Gastrocnemius medialis (tissue), 4 donors: ENCODE measurements around the gene PNRC1. TPM values are rescaled to one million over a fixed set of nuclear protein-coding genes. Genes with fewer than 3 reads are reported as not detected.

Experiments
- ATAC-seq, 2 donors: fragments of 150-250 bp; one replicate each; pipeline ENCODE4 v1.9.1; 2016
- DNase-seq, 2 donors: peaks; one replicate each; pipeline ENCODE4 v3.0.0-alpha.2; 2019
- H3K27ac ChIP-seq, 4 donors: fragments of 200-600 bp; sonication (generic); 1 replicate in 1 of 4; 2 replicates in 3 of 4; pipeline ENCODE4 v1.5.1; 2016 to 2018; ENCODE audit warnings: mild to moderate bottlenecking in 2 of 4, moderate library complexity in 1 of 4
- H3K27me3 ChIP-seq, 3 donors: fragments of 200-600 bp; sonication (generic) in 2 of 3; 1 replicate in 1 of 3; 2 replicates in 2 of 3; pipeline versions ENCODE4 v1.5.1 to v1.6.0; 2016 to 2019; ENCODE audit warnings: mild to moderate bottlenecking in 1 of 3, moderate library complexity in 1 of 3
- H3K36me3 ChIP-seq, 2 donors: fragments of 200-600 bp; sonication (generic) in 1 of 2; one replicate each; pipeline ENCODE4 v1.5.1; 2017 to 2018
- H3K4me1 ChIP-seq, 2 donors: fragments of 200-600 bp; sonication (generic) in 1 of 2; one replicate each; pipeline ENCODE4 v1.5.1; 2016 to 2017; ENCODE audit warnings: mild to moderate bottlenecking in 2 of 2
- H3K4me3 ChIP-seq, 4 donors: fragments of 200-600 bp; sonication (generic) in 3 of 4; 1 replicate in 1 of 4; 2 replicates in 3 of 4; pipeline ENCODE4 v1.5.1; 2016 to 2019; ENCODE audit warnings: mild to moderate bottlenecking in 2 of 4
- H3K9me3 ChIP-seq, 3 donors: fragments of 200-600 bp; sonication (generic) in 2 of 3; 1 replicate in 1 of 3; 2 replicates in 2 of 3; pipeline ENCODE4 v1.5.1; 2016 to 2019
- POLR2A ChIP-seq, 2 donors: fragments of 450-650 bp; IDR thresholded peaks; one replicate each; pipeline ENCODE4 v1.6.1; 2017; ENCODE audit warnings: antibody characterized with exemption in 2 of 2, mild to moderate bottlenecking in 2 of 2, moderate library complexity in 2 of 2
- in situ Hi-C, 4 donors: fragments of 200-750 bp; cut with MboI; loops; one replicate each; pipeline versions ENCODE4 v1.15.0 to v1.8.0; 2017; ENCODE audit warnings: low sequenced_read_pairs in 4 of 4
- intact Hi-C: fragments of 100-400 bp; cut with DNase I; formaldehyde crosslinking; loops from one replicate; pipeline ENCODE4 v1.15.1; 2023; ENCODE audit warnings: low total_unique reads
- total RNA-seq, 4 donors: library from RNA; depleted of rRNA; stranded (reverse); fragments of >200 nt; gene quantifications; one replicate each; pipeline versions ENCODE4 v1.1.0 to v1.2.3, GENCODE V29; 2016
- TF ChIP-seq, protein P1 (sequence below), 5 experiments: fragments of 450-650 bp in 3 of 5; fragments of 200-600 bp in 2 of 5; sonication (generic) in 2 of 5; IDR thresholded peaks in 4 of 5; conservative IDR thresholded peaks in 1 of 5; 1 replicate in 4 of 5; 2 replicates in 1 of 5; pipeline ENCODE4 v1.5.1; 2016 to 2019; ENCODE audit warnings: antibody characterized with exemption in 5 of 5, mild to moderate bottlenecking in 3 of 5, moderate library complexity in 3 of 5

PNRC1 gene
- total RNA-seq, 4 donors from 2014 or later, result 229 to 458 (median 311) TPM

DNA sequence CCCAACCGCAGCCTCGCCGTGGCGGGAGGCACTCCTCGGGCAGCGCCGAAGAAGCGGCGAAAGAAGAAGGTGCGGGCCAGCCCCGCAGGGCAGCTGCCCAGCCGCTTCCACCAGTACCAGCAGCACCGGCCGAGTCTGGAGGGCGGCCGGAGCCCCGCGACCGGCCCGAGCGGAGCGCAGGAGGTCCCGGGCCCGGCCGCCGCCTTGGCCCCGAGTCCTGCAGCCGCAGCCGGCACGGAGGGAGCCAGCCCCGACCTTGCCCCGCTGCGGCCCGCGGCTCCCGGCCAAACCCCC, 525 bp downstream of the PNRC1 start:
- Histone ChIP-seq H3K27me3 (no peaks in the 10 kb centered on the region), H3K36me3 (peaks cover 0 to 23% of the 10 kb centered on the region in 2 donors), H3K27ac (peak overlapping the region; percentile 98 to 100 (median 99)), H3K4me1 (peaks cover 20 to 33% of the 10 kb centered on the region in 2 donors), H3K4me3 (peak overlapping the region; percentile 94 to 99 (median 95)), H3K9me3 (no peaks in the 10 kb centered on the region)
- in situ Hi-C loops, result loop anchor here in 1 of 4 donors (25.0 kb wide), 1 partner anchor 281 kb away; the partner anchor contains the start of gene UBE2J1
- ATAC-seq (peak; percentile 0 to 2), DNase-seq (no peak)
- TF ChIP-seq, protein P1, sequence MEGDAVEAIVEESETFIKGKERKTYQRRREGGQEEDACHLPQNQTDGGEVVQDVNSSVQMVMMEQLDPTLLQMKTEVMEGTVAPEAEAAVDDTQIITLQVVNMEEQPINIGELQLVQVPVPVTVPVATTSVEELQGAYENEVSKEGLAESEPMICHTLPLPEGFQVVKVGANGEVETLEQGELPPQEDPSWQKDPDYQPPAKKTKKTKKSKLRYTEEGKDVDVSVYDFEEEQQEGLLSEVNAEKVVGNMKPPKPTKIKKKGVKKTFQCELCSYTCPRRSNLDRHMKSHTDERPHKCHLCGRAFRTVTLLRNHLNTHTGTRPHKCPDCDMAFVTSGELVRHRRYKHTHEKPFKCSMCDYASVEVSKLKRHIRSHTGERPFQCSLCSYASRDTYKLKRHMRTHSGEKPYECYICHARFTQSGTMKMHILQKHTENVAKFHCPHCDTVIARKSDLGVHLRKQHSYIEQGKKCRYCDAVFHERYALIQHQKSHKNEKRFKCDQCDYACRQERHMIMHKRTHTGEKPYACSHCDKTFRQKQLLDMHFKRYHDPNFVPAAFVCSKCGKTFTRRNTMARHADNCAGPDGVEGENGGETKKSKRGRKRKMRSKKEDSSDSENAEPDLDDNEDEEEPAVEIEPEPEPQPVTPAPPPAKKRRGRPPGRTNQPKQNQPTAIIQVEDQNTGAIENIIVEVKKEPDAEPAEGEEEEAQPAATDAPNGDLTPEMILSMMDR (IDR thresholded peaks at IDR 0.05 in 4 of 5, conservative IDR thresholded peaks at IDR 0.05 in 1 of 5), result peak in 1 of 5 experiments; percentile 13
- TF ChIP-seq POLR2A (IDR thresholded peaks at IDR 0.05), result no peak
- intact Hi-C loops, result loop anchor here (1.0 to 5.0 kb wide), 6 partner anchors 46 to 1379 kb away; partner anchors contain the start of genes AKIRIN2, LYRM2, PM20D2 and RNGTT

DNA sequence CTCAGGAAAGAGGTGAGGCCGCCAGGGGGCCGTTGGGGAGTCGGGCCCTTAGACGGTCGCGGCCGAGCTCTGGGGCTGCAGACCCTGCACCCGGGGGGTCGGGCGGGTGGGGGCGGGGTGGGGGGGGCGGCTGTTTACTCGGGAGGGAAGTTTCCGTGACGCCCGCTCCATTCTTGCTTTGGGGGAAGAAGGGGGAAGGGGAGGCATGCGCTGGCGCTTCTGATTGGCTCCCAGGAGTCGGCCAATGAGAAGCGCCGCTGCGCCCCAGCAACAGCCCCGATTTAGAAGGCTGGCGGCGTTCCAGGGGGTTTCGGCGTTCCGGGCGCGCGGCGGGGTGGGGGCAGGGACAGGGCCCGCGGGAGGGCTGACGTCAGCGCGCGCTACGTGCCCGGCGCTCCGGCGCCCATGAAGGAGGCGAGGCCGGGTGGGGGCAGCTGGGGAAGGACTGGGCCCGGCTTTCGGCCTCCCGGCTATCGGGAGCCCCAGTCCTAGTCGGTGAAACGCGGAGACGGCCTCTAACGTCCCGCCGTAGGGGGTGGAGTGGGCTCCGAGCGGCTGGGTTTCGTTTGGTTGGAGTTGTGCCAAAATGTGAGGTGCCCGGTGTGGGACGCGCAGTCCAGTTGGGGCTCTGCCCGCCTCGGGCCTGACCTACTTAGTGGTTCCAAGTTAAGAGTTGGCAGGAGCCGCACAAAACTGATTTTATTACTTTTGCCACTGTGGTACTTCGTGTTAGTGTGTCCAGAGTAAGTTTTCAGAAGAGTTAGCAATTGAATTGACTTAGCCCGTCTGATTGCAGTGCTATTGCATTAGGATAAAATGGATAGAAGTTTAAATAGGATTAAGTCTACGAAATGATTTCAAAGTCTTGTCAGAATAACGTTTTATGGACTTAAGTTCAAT, 1.1 kb downstream of the PNRC1 start:
- intact Hi-C loops (loop anchor here (1.0 to 5.0 kb wide), 7 partner anchors 46 to 1379 kb away; partner anchors contain the start of genes AKIRIN2, LYRM2, PM20D2 and RNGTT), in situ Hi-C loops (loop anchor here in 1 of 4 donors (25.0 kb wide), 1 partner anchor 281 kb away; the partner anchor contains the start of gene UBE2J1)
- peak; percentile 99 for DNase-seq
- TF ChIP-seq POLR2A (IDR thresholded peaks at IDR 0.05), result peak; percentile 80 to 90
- TF ChIP-seq, protein P1 (IDR thresholded peaks at IDR 0.05 in 4 of 5, conservative IDR thresholded peaks at IDR 0.05 in 1 of 5), result no peak
- peaks cover 20 to 35% of the 10 kb centered on the region in 2 donors for H3K4me1 ChIP-seq
- H3K9me3 ChIP-seq, result no peaks in the 10 kb centered on the region
- H3K27ac ChIP-seq, result peak overlapping the region; percentile 98 to 100 (median 99)
- H3K36me3 ChIP-seq, result peaks cover 0 to 23% of the 10 kb centered on the region in 2 donors
- ATAC-seq, result peak; percentile 61 to 66
- H3K27me3 ChIP-seq, result no peaks in the 10 kb centered on the region
- H3K4me3 ChIP-seq, result peak overlapping the region; percentile 94 to 99 (median 95)

DNA sequence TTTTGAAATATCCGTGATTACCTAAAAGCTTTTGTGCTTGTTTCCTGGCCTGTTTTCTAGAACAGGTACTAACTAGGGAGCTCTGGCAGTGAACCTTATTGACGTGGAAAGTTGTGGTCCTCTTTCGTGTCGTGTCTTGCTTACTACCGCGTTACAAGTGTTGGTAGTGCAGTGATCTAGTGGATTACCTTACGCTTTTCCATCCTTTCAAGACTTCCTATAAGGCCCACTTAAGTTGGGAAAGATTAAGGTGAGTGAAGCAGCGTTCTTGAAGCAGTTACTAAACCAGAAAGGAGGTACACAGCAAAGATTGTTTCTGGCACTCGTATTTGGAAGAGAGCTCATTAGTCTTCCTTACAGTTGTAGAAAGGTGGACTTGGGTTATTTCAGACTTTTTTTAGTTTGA, 1.9 kb downstream of the PNRC1 start:
- intact Hi-C loops, result loop anchor here (2.0 to 5.0 kb wide), 4 partner anchors 100 to 1380 kb away; partner anchors contain the start of genes AKIRIN2, LYRM2 and RNGTT
- in situ Hi-C loops, result loop anchor here in 1 of 4 donors (25.0 kb wide), 1 partner anchor 280 kb away; the partner anchor contains the start of gene UBE2J1

DNA sequence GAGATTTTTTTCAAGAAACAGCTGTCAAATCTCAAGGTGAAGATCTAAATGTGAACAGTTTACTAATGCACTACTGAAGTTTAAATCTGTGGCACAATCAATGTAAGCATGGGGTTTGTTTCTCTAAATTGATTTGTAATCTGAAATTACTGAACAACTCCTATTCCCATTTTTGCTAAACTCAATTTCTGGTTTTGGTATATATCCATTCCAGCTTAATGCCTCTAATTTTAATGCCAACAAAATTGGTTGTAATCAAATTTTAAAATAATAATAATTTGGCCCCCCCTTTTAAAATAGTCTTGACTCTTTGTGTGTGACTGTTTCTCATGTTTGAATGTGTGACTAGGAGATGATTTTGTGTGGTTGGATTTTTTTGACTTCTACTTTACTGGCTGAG, 4.0 kb downstream of the PNRC1 start:
- Histone ChIP-seq H3K36me3 (peaks cover 0 to 23% of the 10 kb centered on the region in 2 donors), H3K27me3 (no peaks in the 10 kb centered on the region), H3K27ac (peak overlapping the region; percentile 98 to 100 (median 99)), H3K4me1 (peaks cover 20 to 30% of the 10 kb centered on the region in 2 donors), H3K4me3 (peak overlapping the region in 3 of 4 donors; percentile 60 to 99 (median 94)), H3K9me3 (no peaks in the 10 kb centered on the region)
- ATAC-seq (no peak), DNase-seq (no peak)
- intact Hi-C loops, result loop anchor here (5.0 kb wide), 3 partner anchors 122 to 1382 kb away; partner anchors contain the start of genes AKIRIN2, LYRM2 and RNGTT
- TF ChIP-seq POLR2A (IDR thresholded peaks at IDR 0.05), result no peak
- TF ChIP-seq, protein P1 (IDR thresholded peaks at IDR 0.05 in 4 of 5, conservative IDR thresholded peaks at IDR 0.05 in 1 of 5), result no peak
- in situ Hi-C loops, result loop anchor here in 1 of 4 donors (25.0 kb wide), 1 partner anchor 278 kb away; the partner anchor contains the start of gene UBE2J1

More for the DNA sequence above, 1.9 kb downstream of the PNRC1 start:
- Histone ChIP-seq H3K27ac (peak overlapping the region; percentile 98 to 100 (median 99)), H3K4me3 (peak overlapping the region; percentile 60 to 99 (median 95)), H3K9me3 (no peaks in the 10 kb centered on the region), H3K36me3 (peaks cover 0 to 23% of the 10 kb centered on the region in 2 donors), H3K27me3 (no peaks in the 10 kb centered on the region), H3K4me1 (peaks cover 20 to 35% of the 10 kb centered on the region in 2 donors)
- ATAC-seq, result no peak
- TF ChIP-seq, protein P1 (IDR thresholded peaks at IDR 0.05 in 4 of 5, conservative IDR thresholded peaks at IDR 0.05 in 1 of 5), result no peak
- no peak for TF ChIP-seq POLR2A (IDR thresholded peaks at IDR 0.05)
- DNase-seq, result no peak
